GM19193 (cell line): ENCODE data around the gene RBPJL.
A peak's percentile ranks its signal among the peaks of the same experiment; 100 is the strongest.

Experiments used
- POLR2A ChIP-seq: IDR thresholded peaks from 4 replicates; pipeline ENCODE4 v1.6.1; 2011; ENCODE audit not compliant: insufficient read depth, insufficient read length; ENCODE audit errors: extremely low read depth

RBPJL gene

GRCh38 chr20:45341939-45342854, 35.6 kb downstream of the RBPJL start:
- TF ChIP-seq POLR2A = no peak

DNA sequence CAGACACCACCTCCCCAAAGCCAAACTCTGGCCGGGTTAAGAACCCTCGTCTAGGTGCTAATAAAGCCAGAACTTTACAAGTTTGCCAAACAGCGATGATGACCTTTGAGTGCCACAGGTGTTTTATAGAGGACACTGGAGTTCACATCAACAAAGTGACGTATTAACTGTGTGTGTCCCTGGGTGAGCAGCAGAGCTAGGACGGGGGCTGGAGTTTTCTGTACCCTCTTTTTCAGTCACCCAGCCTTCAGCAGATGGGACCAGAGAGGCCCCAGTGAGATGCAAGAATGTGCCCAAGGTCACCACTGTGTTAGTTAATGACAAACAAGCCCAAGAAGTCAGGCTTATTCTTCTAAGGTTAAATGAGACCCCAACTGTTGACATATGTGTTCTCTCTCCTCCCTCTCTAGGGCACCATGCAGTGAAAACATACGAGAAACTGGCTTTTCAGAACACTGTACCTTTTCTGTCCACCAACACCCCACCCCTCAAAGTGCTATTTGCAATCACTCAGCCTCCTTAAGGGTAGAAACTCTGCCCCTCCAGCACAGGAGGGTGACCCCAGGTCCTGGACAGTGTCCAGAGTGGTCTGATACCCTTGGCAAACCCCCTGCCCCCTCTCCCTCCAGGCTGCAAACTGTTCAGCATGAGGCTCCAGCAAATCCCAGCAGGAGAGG, 36.4 kb downstream of the RBPJL start:
- no peak for TF ChIP-seq POLR2A

DNA sequence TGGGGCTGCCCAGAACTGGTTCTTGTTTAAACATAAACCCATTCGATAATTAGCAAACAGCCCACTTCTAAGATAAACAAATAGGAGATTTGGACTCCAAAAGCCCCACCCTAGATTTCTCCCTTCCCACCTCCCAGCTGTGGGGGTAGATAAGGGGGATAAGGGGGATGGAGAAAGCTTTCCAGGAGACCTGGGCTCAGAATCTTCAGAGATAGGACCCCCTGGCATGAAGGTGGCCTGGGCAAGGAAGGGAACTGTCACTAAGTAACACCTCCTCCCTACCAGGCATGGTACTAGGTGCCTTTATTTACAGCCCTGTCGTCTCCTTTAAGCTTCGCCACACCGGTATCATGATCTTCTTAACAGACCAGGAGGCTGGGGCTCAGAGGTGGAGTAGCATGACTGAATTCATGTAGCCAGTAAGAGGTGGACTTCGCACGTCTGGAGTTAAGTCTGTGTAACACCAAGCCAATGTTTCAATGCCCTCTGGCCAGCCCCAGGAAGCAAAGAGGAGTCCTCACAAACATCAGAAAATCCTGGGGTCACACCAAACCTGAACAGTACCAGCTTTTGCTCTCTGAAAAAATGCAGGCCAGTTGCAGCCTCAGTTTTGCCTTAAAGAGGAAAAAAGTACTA, 37.0 kb downstream of the RBPJL start:
- no peak for TF ChIP-seq POLR2A

DNA sequence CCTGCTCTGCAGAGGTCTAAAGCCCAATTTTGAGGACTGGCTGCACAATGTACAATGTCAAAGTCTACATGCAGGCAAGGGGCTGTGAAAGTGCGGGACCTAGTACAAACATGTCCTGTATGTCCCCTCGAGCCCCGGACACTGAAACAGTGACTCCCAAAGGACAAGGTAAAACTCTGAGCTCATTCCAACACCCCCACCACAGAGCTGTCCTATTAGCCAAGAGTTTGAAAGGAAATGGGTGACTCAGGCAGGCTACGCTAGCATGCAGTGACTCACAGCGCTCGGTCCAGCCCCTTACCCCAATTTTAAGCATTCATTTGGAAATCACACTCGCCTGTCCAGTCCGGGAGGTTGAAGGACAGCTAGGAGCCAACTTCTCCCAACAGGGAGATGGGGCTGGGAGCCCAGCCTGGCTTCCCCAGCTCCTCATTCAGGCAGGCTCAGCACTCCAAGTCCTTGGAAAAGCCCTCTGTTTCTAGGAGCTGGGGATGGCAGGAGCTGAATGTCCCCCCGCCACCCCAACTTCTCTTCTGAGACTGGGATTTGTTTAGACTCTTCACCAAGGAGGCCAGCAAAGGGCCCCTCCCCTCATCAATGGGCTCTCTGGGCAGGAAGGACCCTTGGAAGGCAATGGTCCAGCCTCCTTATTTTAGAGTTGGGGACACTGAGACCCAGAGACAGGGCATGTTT, 37.7 kb downstream of the RBPJL start:
- TF ChIP-seq POLR2A = no peak

DNA sequence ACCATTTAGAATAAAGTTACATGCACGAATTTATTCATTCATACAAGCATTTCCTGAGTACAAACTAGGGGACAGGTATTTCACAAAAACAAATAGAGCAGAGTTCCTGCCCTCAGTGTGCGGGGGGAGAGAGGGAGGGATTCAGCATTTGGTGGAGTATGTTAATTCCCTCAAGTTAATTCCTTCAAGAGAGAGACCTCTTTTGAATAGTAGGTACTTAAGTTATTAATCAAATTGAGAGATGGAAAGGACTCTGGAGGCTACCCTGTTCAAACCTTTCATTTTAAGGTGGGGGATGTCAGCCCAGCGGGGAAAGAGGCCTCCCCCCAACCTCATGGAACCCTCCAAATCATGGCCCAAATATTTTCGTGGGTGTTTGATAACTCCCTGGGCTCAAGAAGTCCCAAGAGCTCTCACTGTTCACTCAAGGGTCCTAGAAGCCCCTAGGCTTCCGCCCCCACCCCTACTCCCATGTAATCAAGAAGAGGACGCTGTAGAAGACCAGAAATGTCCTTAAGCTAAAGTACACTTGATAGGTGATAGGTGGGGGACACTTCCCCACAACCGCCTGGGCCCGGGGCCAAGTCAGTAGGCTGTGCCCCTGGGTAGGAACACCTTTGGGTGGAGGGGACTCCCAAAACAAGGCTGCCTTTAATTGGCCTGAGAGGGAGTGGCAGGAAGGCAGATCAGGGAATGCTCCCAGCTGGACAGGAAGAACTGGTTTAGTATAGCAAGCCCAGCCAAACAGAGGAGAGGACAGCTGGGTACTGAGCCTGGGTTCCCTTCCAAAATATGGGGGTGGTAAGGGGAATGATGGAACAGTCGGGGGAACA, 38.7 kb downstream of the RBPJL start:
- TF ChIP-seq POLR2A = no peak

GRCh38 chr20:45346291-45346718, 39.7 kb downstream of the RBPJL start:
- TF ChIP-seq POLR2A = no peak

- TF ChIP-seq POLR2A = no peak
Observed at GRCh38 chr20:45346851-45347250, 40.2 kb downstream of the RBPJL start.

DNA sequence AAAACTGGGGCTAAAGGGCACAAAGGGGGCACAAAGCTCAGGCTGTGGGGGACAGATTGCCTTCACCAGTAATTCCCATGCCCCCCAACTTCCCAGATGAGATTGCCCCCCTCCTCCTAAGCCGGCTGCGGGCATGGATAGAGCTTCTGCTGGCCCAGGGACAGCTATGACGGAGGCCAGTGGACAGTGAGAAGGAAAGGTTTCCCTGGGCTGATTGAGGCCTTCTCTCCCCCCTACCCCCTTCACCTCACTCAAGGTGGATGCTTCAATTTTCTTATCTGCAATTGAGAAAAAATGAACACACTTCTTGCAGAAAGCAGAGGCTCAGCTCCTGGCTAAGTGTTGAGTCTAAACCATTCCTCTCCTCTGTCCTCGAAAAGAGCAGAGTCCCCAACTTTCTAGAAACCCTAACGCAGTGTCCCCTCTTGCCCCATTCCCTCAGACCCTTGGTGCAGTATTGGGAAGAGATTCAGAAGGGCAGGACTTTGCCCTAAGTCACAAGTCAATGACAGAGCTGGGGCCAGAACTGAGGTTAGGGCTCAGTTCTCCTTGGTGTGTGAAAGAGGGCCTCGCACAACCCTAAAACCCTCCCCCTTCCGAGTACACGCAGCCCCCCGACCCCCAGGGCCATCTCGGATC, 40.8 kb downstream of the RBPJL start:
- TF ChIP-seq POLR2A = no peak

- peak; percentile 90 for TF ChIP-seq POLR2A
Observed at GRCh38 chr20:45347936-45348778, 41.5 kb downstream of the RBPJL start, which contains the start of gene SDC4. Gene SDC4, minus strand, starts transcription at chr20:45348424. Its CDS starts 40 bp downstream, at chr20:45348384.

- no peak for TF ChIP-seq POLR2A
Observed at GRCh38 chr20:45350217-45350616, 43.6 kb downstream of the RBPJL start.

GRCh38 chr20:45352729-45353128, 46.1 kb downstream of the RBPJL start:
- no peak for TF ChIP-seq POLR2A

DNA sequence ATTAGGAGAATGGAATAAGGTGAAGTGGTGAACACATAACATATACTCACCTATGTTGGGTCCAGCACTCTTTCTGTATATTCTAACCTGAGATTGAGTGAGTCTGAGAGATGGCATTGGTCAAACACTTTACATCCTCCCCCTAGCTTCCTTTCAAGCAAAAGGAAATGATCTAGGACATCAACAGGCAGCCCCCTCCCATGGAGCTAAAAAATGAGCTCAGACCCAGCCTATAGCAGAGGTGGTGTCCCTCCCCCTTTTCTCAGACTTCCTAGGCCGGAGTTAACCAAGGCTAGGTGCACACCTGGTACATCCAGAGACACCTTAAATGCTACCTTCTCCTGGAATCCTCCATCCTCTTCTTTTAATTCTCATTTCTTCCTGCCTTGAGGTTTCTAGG, 47.1 kb downstream of the RBPJL start:
- TF ChIP-seq POLR2A = no peak

DNA sequence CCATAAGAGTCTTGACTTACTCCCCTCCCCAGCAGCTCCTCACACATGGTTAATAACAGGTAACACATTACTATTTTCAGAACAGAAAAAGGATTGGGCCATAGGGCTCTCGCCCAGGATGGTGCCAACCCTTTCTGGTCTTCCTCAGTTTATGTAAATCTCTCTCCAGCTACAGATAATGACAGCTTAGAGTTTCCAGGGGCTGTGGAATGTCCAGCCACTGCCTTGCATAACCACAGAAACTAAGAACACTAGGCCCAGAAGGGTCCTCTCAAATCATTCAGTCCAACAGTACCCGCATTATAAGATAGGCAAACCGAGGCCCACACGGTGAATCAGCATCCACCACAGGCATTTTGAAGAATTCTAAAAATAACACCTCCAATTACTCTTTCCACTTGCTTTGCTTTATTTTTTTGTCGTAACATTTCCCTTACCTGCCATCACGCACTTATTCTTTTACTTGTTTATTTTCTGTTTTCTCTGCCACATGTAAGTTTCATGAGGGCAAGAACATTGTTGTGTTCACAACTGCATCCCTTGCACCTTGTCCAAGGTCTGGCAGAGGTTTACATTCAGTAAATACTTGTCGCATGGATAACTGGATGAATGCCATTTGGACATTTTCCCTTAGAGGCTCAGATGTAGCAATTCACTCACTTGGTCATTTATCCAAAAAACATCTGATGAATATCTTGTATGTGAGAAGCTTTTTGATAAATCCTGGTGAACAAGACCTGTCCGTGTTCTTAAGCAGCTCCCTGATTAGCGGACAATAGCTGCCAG, 48.0 kb downstream of the RBPJL start:
- TF ChIP-seq POLR2A = no peak
